Measurements from ENCODE around the gene SAA1.
"Not testable (repeated sequence)": the region's sequence is repeated elsewhere in the genome, so short reads cannot be mapped to it uniquely, and the experiment has no call there.

The SAA1 gene

GRCh38 chr11:18261721-18262120 is 4.3 kb upstream of the SAA1 start:
- DNase-seq, result no peak

- not testable (repeated sequence) for DNase-seq
Observed at GRCh38 chr11:18262681-18263350, 3.2 kb upstream of the SAA1 start.

- DNase-seq, result no peak
Observed at GRCh38 chr11:18264035-18264434, 2.0 kb upstream of the SAA1 start.

GRCh38 chr11:18264677-18265555 is 1.1 kb upstream of the SAA1 start:
- no peak for DNase-seq

GRCh38 chr11:18267335-18268133 is 1.5 kb downstream of the SAA1 start:
- DNase-seq, result not testable (repeated sequence)

- not testable (repeated sequence) for DNase-seq
Observed at GRCh38 chr11:18269252-18269651, 3.2 kb downstream of the SAA1 start.

GRCh38 chr11:18270102-18270501 is 4.0 kb downstream of the SAA1 start:
- DNase-seq, result no peak

GRCh38 chr11:18271206-18271605 is 5.1 kb downstream of the SAA1 start:
- no peak for DNase-seq

- DNase-seq, result no peak
Observed at GRCh38 chr11:18277565-18278271, 11.7 kb downstream of the SAA1 start.

- no peak for DNase-seq
Observed at GRCh38 chr11:18280438-18281045, 14.5 kb downstream of the SAA1 start.

- no peak for DNase-seq
Observed at GRCh38 chr11:18282626-18283025, 16.6 kb downstream of the SAA1 start.

- DNase-seq, result no peak
Observed at GRCh38 chr11:18285841-18286240, 19.8 kb downstream of the SAA1 start.

GRCh38 chr11:18288911-18289310 is 22.8 kb downstream of the SAA1 start:
- DNase-seq, result no peak

GRCh38 chr11:18294862-18295261 is 28.8 kb downstream of the SAA1 start:
- DNase-seq, result no peak

- DNase-seq, result no peak
Observed at GRCh38 chr11:18295316-18295715, 29.3 kb downstream of the SAA1 start.

- DNase-seq, result no peak
Observed at GRCh38 chr11:18299721-18300120, 33.7 kb downstream of the SAA1 start.

- no peak for DNase-seq
Observed at GRCh38 chr11:18304745-18305144, 38.7 kb downstream of the SAA1 start.

- DNase-seq, result no peak
Observed at GRCh38 chr11:18307461-18308139, 41.5 kb downstream of the SAA1 start.

GRCh38 chr11:18308242-18308641 is 42.2 kb downstream of the SAA1 start:
- no peak for DNase-seq

GRCh38 chr11:18309691-18310090 is 43.6 kb downstream of the SAA1 start:
- DNase-seq, result no peak

- DNase-seq, result no peak
Observed at GRCh38 chr11:18310800-18311340, 44.8 kb downstream of the SAA1 start.

All from NCI-H526 treated with DMSO at 0.1 percent for 48 hours (cell line).